DND-41 (cell line): ENCODE results near the gene F7.

Experiments used
- ATAC-seq: fragments of 200-7000 bp; cut with Tn5 transposase; 3 replicates; pipeline ENCODE4 v1.9.1; 2021; ENCODE audit warnings: low read depth; ENCODE audit not compliant: insufficient read depth
- DNase-seq: peaks from one replicate; pipeline ENCODE4 v3.0.0-alpha.2; 2020
- H2AFZ ChIP-seq: 2 replicates; pipeline ENCODE4 v1.6.0; 2012; ENCODE audit warnings: low read depth, low read length
- H3K27ac ChIP-seq: 2 replicates; pipeline ENCODE4 v1.5.1; 2012; ENCODE audit warnings: low read length, inconsistent platforms
- H3K27me3 ChIP-seq: fragments of 200-600 bp; sonication (generic); 2 replicates; pipeline ENCODE4 v1.6.0; 2012; ENCODE audit warnings: low read length, mild to moderate bottlenecking, inconsistent platforms; ENCODE audit not compliant: insufficient read depth, poor library complexity
- H3K36me3 ChIP-seq: 2 replicates; pipeline ENCODE4 v1.5.1; 2012; ENCODE audit warnings: low read length, inconsistent platforms; ENCODE audit not compliant: insufficient read depth
- H3K4me1 ChIP-seq: 2 replicates; pipeline ENCODE4 v1.5.1; 2012; ENCODE audit warnings: mild to moderate bottlenecking, low read length; ENCODE audit not compliant: insufficient read depth
- H3K4me2 ChIP-seq: 2 replicates; pipeline ENCODE4 v1.6.0; 2012; ENCODE audit warnings: mild to moderate bottlenecking, moderate library complexity, low read length, inconsistent platforms; ENCODE audit not compliant: insufficient read depth
- H3K4me3 ChIP-seq, 2 experiments: fragments of 200-600 bp in 1 of 2; shearing (Covaris generic) in 1 of 2; 2 replicates each; pipeline ENCODE4 v1.5.1; 2012 to 2016; ENCODE audit warnings: inconsistent platforms in 2 of 2, low read length in 2 of 2, mild to moderate bottlenecking in 2 of 2, low read depth in 1 of 2, moderate library complexity in 1 of 2
- H3K79me2 ChIP-seq: 2 replicates; pipeline ENCODE4 v1.6.0; 2012; ENCODE audit warnings: low read length, inconsistent platforms; ENCODE audit not compliant: insufficient read depth
- H3K9ac ChIP-seq: 2 replicates; pipeline ENCODE4 v1.6.0; 2012; ENCODE audit warnings: low read depth, mild to moderate bottlenecking, inconsistent platforms, low read length, moderate library complexity
- H3K9me3 ChIP-seq: 2 replicates; pipeline ENCODE4 v1.5.1; 2012; ENCODE audit warnings: low read length, moderate library complexity, mild to moderate bottlenecking, inconsistent platforms; ENCODE audit not compliant: insufficient read depth, severe bottlenecking
- H4K20me1 ChIP-seq: 2 replicates; pipeline ENCODE4 v1.6.0; 2012; ENCODE audit warnings: low read length; ENCODE audit not compliant: insufficient read depth
- EZH2 ChIP-seq: IDR thresholded peaks from 3 replicates; pipeline ENCODE4 v1.6.1; 2012; ENCODE audit warnings: borderline replicate concordance, low read depth, mild to moderate bottlenecking, moderate library complexity, low read length, inconsistent platforms; ENCODE audit not compliant: severe bottlenecking
- TF ChIP-seq, protein P1 (sequence below): IDR thresholded peaks from 2 replicates; pipeline ENCODE4 v1.5.1; 2012; ENCODE audit warnings: borderline replicate concordance, low read length, moderate library complexity, mild to moderate bottlenecking; ENCODE audit not compliant: poor library complexity, severe bottlenecking; ENCODE audit errors: extremely low read depth

The F7 gene

DNA sequence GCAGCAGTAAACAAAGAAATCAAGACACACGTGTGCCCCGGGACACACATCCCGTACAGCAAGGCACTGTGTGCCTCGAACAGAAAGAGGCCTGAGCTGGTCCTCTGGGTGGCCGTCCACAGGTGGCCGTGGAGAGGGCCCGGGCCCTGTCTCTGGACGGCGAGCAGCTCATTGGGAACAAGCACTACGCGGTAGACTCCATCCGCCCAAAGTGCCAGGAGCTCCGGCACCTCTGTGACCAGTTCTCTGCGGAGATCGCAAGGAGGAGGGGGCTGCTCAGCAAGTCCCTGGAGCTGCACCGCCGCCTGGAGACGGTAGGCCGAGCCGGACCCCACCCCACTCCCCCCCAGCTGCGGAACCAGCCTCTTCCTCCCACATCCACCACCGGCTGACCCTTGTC lies 30.7 kb upstream of the F7 start:
- H3K4me1 ChIP-seq = no peaks in the 10 kb centered on the region
- H3K4me3 ChIP-seq = no peak overlapping the region
- no peaks in the 10 kb centered on the region for H3K27me3 ChIP-seq
- no peak overlapping the region for H3K9ac ChIP-seq
- no peaks in the 10 kb centered on the region for H3K36me3 ChIP-seq
- H3K27ac ChIP-seq = no peak overlapping the region
- ATAC-seq = no peak
- no peak overlapping the region for H3K4me2 ChIP-seq
- no peaks in the 10 kb centered on the region for H3K9me3 ChIP-seq
- no peaks in the 10 kb centered on the region for H4K20me1 ChIP-seq
- no peak overlapping the region for H2AFZ ChIP-seq
- H3K79me2 ChIP-seq = no peaks in the 10 kb centered on the region
- DNase-seq = no peak
- TF ChIP-seq EZH2 = no peak
- TF ChIP-seq, protein P1, sequence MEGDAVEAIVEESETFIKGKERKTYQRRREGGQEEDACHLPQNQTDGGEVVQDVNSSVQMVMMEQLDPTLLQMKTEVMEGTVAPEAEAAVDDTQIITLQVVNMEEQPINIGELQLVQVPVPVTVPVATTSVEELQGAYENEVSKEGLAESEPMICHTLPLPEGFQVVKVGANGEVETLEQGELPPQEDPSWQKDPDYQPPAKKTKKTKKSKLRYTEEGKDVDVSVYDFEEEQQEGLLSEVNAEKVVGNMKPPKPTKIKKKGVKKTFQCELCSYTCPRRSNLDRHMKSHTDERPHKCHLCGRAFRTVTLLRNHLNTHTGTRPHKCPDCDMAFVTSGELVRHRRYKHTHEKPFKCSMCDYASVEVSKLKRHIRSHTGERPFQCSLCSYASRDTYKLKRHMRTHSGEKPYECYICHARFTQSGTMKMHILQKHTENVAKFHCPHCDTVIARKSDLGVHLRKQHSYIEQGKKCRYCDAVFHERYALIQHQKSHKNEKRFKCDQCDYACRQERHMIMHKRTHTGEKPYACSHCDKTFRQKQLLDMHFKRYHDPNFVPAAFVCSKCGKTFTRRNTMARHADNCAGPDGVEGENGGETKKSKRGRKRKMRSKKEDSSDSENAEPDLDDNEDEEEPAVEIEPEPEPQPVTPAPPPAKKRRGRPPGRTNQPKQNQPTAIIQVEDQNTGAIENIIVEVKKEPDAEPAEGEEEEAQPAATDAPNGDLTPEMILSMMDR = no peak

DNA sequence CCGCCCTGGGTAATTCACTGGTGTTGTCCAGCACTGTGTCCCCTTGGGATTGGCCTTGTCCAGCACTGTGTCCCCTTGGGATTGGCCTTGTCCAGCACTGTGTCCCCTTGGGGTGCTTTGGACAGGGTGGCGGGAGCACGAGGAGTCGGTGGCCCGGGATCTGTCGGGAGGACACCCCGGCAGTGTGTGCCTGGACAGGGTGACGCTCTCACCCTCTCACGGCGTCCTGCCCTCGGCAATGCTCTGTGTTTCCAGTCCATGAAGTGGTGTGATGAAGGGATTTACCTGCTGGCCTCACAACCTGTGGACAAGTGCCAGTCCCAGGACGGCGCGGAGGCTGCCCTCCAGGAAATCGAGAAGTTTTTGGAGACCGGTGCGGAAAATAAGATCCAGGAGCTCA lies 29.9 kb upstream of the F7 start:
- Histone ChIP-seq H4K20me1 (no peaks in the 10 kb centered on the region), H3K27ac (no peak overlapping the region), H3K79me2 (no peaks in the 10 kb centered on the region), H3K4me2 (no peak overlapping the region), H3K4me3 (no peak overlapping the region), H2AFZ (no peak overlapping the region), H3K9me3 (no peaks in the 10 kb centered on the region), H3K9ac (no peak overlapping the region), H3K4me1 (no peaks in the 10 kb centered on the region), H3K36me3 (no peaks in the 10 kb centered on the region), H3K27me3 (no peaks in the 10 kb centered on the region)
- ATAC-seq (no peak), DNase-seq (no peak)
- no peak for TF ChIP-seq EZH2
- TF ChIP-seq, protein P1 = no peak

DNA sequence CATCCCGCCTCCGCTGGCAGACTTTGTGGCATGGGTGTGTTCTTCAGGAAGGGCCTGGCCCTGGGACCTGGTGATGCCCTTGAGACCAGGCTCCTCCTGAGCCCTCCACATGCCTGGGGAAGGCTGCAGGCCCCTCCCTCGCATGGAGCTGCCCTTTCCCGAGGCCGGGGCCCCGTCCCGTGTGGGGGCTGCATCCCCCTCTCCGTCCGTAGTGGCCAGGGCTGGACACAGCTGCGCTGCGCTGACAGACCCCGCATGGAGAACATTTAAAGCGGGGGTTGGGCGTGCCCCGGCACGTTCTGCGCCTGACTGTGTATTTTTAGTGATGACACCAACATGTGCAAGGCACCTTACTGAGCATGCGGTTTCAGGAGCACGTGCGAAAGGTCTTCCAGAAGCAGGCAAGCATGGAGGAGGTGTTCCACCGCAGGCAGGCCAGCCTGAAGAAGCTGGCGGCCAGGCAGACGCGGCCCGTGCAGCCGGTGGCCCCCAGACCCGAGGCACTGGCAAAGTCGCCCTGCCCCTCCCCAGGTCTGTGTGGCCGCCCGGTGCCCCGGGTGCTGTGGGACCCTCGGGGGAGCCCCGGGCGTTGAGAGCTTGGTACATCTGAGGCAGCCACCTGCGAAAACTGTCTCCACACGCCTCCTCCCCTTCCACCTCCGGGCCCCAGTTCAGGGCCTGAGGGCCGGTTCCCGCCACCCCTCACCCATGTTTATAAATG lies 28.8 kb upstream of the F7 start:
- Histone ChIP-seq H3K27ac (no peak overlapping the region), H3K79me2 (no peaks in the 10 kb centered on the region), H4K20me1 (no peaks in the 10 kb centered on the region), H2AFZ (no peak overlapping the region), H3K4me2 (no peak overlapping the region), H3K27me3 (no peaks in the 10 kb centered on the region), H3K9ac (no peak overlapping the region), H3K36me3 (no peaks in the 10 kb centered on the region), H3K9me3 (no peaks in the 10 kb centered on the region), H3K4me3 (no peak overlapping the region), H3K4me1 (no peaks in the 10 kb centered on the region)
- TF ChIP-seq EZH2 = no peak
- TF ChIP-seq, protein P1 = no peak
- ATAC-seq = no peak
- DNase-seq = no peak

DNA sequence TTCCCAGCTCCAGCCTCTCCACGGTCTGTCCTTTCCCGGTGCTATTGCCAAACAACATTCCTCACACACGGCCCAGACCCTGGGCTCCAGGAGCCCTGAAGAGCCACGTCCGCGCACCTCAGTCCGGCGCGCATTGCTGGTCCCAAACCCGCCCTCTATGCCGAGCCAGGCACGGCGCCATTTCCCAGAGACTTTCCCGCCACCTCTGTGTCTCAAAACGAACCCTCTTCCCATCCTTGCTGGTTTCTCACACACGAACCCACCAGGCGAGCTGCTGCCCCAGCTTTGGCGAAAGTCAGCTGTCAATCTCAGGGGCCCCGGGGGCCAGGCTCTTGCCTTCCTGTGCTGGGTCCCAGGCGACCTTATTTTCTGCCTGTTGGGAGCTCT lies 28.0 kb upstream of the F7 start:
- Histone ChIP-seq H3K79me2 (no peaks in the 10 kb centered on the region), H3K36me3 (no peaks in the 10 kb centered on the region), H3K9ac (no peak overlapping the region), H3K27me3 (no peaks in the 10 kb centered on the region), H2AFZ (no peak overlapping the region), H3K4me1 (no peaks in the 10 kb centered on the region), H3K4me2 (no peak overlapping the region), H3K27ac (no peak overlapping the region), H3K4me3 (no peak overlapping the region), H4K20me1 (no peaks in the 10 kb centered on the region), H3K9me3 (no peaks in the 10 kb centered on the region)
- DNase-seq (no peak), ATAC-seq (no peak)
- TF ChIP-seq, protein P1 = no peak
- no peak for TF ChIP-seq EZH2
